B cell (primary cell): Measurements from ENCODE around the gene ANKDD1A. TPM values are rescaled to one million over a fixed set of nuclear protein-coding genes. Genes with fewer than 3 reads are reported as not detected.

Experiments used
- ATAC-seq: fragments of 200-7000 bp; cut with Tn5 transposase; one replicate; pipeline ENCODE4 v1.10.0; 2021; ENCODE audit warnings: low read depth, mild to moderate bottlenecking, moderate number of reproducible peaks, moderate library complexity
- CTCF ChIA-PET: fragments of 350-600 bp; sonication (Branson Sonifier 250); formaldehyde crosslinking; loops from one replicate; lab custom pipeline; 2021; ENCODE audit warnings: antibody characterized with exemption, inconsistent platforms; lab: Charles Lee
- POLR2A ChIA-PET: fragments of 350-600 bp; sonication (Branson Sonifier 250); formaldehyde crosslinking; loops from one replicate; lab custom pipeline; 2021; ENCODE audit warnings: antibody characterized with exemption; lab: Charles Lee
- DNase-seq: peaks from one replicate; pipeline ENCODE4 v3.0.0; 2013
- H2AFZ ChIP-seq: 2 replicates; pipeline ENCODE4 v1.6.1; 2012; ENCODE audit warnings: mild to moderate bottlenecking, low read depth, low read length; ENCODE audit not compliant: insufficient read depth, poor library complexity, severe bottlenecking
- H3K27ac ChIP-seq, 2 donors: 1 replicate in 1 of 2; 2 replicates in 1 of 2; pipeline ENCODE4 v1.5.1; 2012 to 2013; ENCODE audit warnings: low read length in 2 of 2, mild to moderate bottlenecking in 2 of 2, moderate library complexity in 1 of 2
- H3K27me3 ChIP-seq, 4 experiments: fragments of 200-600 bp in 1 of 4; sonication (generic) in 1 of 4; replicated peaks in 1 of 4; 1 replicate in 2 of 4; 2 replicates in 2 of 4; pipeline versions ENCODE4 v1.6.1 to v1.7.0; 2013 to 2016; ENCODE audit warnings: low read length in 3 of 4, mild to moderate bottlenecking in 2 of 4, mixed read lengths in 1 of 4, moderate library complexity in 1 of 4; ENCODE audit not compliant: insufficient read depth in 4 of 4, control insufficient read depth in 3 of 4; ENCODE audit errors: control extremely low read depth in 1 of 4
- H3K36me3 ChIP-seq, 2 experiments: replicated peaks in 1 of 2; 1 replicate in 1 of 2; 2 replicates in 1 of 2; pipeline versions ENCODE4 v1.6.1 to v1.7.1; 2013; ENCODE audit warnings: low read length in 1 of 2; ENCODE audit not compliant: insufficient read depth in 2 of 2, control insufficient read depth in 1 of 2; ENCODE audit errors: control extremely low read depth in 1 of 2, extremely low read depth in 1 of 2
- H3K4me1 ChIP-seq, 2 donors: fragments of 200-600 bp in 1 of 2; sonication (generic) in 1 of 2; 1 replicate in 1 of 2; 2 replicates in 1 of 2; pipeline versions ENCODE4 v1.5.1 to v1.6.1; 2013 to 2017; ENCODE audit warnings: low read length in 2 of 2; ENCODE audit not compliant: control insufficient read depth in 2 of 2, insufficient read depth in 2 of 2
- H3K4me2 ChIP-seq: replicated peaks from 2 replicates; pipeline ENCODE3; 2012; ENCODE audit warnings: mild to moderate bottlenecking, low read depth, low read length; ENCODE audit not compliant: poor library complexity, severe bottlenecking
- H3K4me3 ChIP-seq, 5 experiments: fragments of 200-600 bp in 1 of 5; sonication (generic) in 1 of 5; 1 replicate in 3 of 5; 2 replicates in 2 of 5; pipeline versions ENCODE4 v1.5.1 to v1.7.0; 2011 to 2016; ENCODE audit warnings: low read length in 4 of 5, mild to moderate bottlenecking in 4 of 5, low read depth in 2 of 5, control low read depth in 1 of 5, moderate library complexity in 1 of 5; ENCODE audit not compliant: insufficient read depth in 1 of 5; ENCODE audit errors: control extremely low read depth in 1 of 5, extremely low read depth in 1 of 5
- H3K79me2 ChIP-seq: fragments of 200-600 bp; sonication (generic); one replicate; pipeline ENCODE4 v1.6.0; 2016; ENCODE audit warnings: low read length; ENCODE audit not compliant: control insufficient read depth, insufficient read depth
- H3K9ac ChIP-seq: fragments of 200-600 bp; sonication (generic); 2 replicates; pipeline ENCODE4 v1.6.1; 2017; ENCODE audit warnings: mild to moderate bottlenecking, low read length, moderate library complexity
- H3K9me3 ChIP-seq, 3 donors: one replicate each; pipeline versions ENCODE4 v1.6.1 to v1.7.1; 2013; ENCODE audit warnings: low read length in 2 of 3; ENCODE audit not compliant: control insufficient read depth in 2 of 3, insufficient read depth in 1 of 3; ENCODE audit errors: control extremely low read depth in 1 of 3
- H4K20me1 ChIP-seq: 2 replicates; pipeline ENCODE4 v1.6.0; 2012; ENCODE audit warnings: mild to moderate bottlenecking, low read length; ENCODE audit not compliant: insufficient read depth, control insufficient read depth, poor library complexity, severe bottlenecking
- H3K27ac Mint-ChIP-seq: one replicate; pipeline ENCODE4 v1.8.0; 2021; ENCODE audit warnings: mixed read lengths
- H3K27me3 Mint-ChIP-seq: one replicate; pipeline ENCODE4 v1.8.0; 2021; ENCODE audit warnings: mixed read lengths
- H3K4me1 Mint-ChIP-seq: one replicate; pipeline ENCODE4 v1.8.0; 2021; ENCODE audit warnings: mixed read lengths
- H3K4me3 Mint-ChIP-seq: one replicate; pipeline ENCODE4 v1.8.0; 2021; ENCODE audit warnings: mixed read lengths
- H3K9me3 Mint-ChIP-seq: one replicate; pipeline ENCODE4 v1.8.0; 2022; ENCODE audit warnings: mixed read lengths; ENCODE audit not compliant: insufficient read depth
- CTCF ChIP-seq: fragments of 200-600 bp; IDR thresholded peaks from one replicate; pipeline ENCODE4 v1.8.0; 2022; ENCODE audit warnings: antibody characterized with exemption, mild to moderate bottlenecking
- EZH2 ChIP-seq: IDR thresholded peaks from 2 replicates; pipeline ENCODE4 v1.6.1; 2012; ENCODE audit warnings: borderline replicate concordance, low read depth, mild to moderate bottlenecking, moderate library complexity, low read length; ENCODE audit not compliant: insufficient read depth, poor library complexity, severe bottlenecking
- WGBS: methylation state at CpG from one replicate; pipeline ENCODE4 v1.1.5; 2013; ENCODE audit warnings: missing lambda C conversion rate; ENCODE audit not compliant: insufficient coverage; 5-methylcytosine and 5-hydroxymethylcytosine counted together
- intact Hi-C: fragments of 100-400 bp; cut with micrococcal nuclease; formaldehyde crosslinking; loops from one replicate; pipeline ENCODE4 v1.10.0; 2022
- polyA plus RNA-seq: library from polyadenylated mRNA; depleted of rRNA; stranded (reverse); fragments of >200 nt; gene quantifications from 2 replicates; pipeline ENCODE4 v1.2.3, GENCODE V29; 2012
- total RNA-seq, 2 donors: library from RNA; stranded (reverse); fragments of 120-200 nt in 1 of 2; gene quantifications; 1 replicate in 1 of 2; 2 replicates in 1 of 2; pipeline versions ENCODE4 v1.2.3 to v1.2.4, GENCODE V29; 2013 to 2022

Gene ANKDD1A
- total and polyA plus RNA-seq, 2 donors (not counting 1 experiment from before 2014, with no cell fraction given): 2.6 to 2.7 TPM

- no peak for DNase-seq
- Histone ChIP-seq H3K4me2 (no peak overlapping the region), H3K36me3 (no peaks in the 10 kb centered on the region), H3K4me1 (no peaks in the 10 kb centered on the region), H2AFZ (no peak overlapping the region), H3K27me3 (no peaks in the 10 kb centered on the region), H3K79me2 (no peaks in the 10 kb centered on the region), H4K20me1 (no peaks in the 10 kb centered on the region), H3K9me3 (no peaks in the 10 kb centered on the region), H3K4me3 (no peak overlapping the region), H3K9ac (no peak overlapping the region), H3K27ac (no peak overlapping the region)
- Mint-ChIP-seq H3K9me3 (no peaks in the 10 kb centered on the region), H3K27me3 (no peaks in the 10 kb centered on the region), H3K4me3 (no peak overlapping the region), H3K27ac (no peak overlapping the region), H3K4me1 (peaks cover 22% of the 10 kb centered on the region)
- peak; percentile 7 for ATAC-seq
- no peak for TF ChIP-seq CTCF
- TF ChIP-seq EZH2: no peak
- 92% methylated on average over 8 of the region's 9 CpGs for WGBS
- intact Hi-C loops: no loop called here
- POLR2A ChIA-PET: no interaction called here
- CTCF ChIA-PET: no interaction called here
These were observed 37.2 kb downstream of the ANKDD1A start for GRCh38 chr15:64948916-64949315.

GRCh38 chr15:64949383-64950186 is 37.9 kb downstream of the ANKDD1A start:
- DNase-seq: peak; percentile 16
- Histone ChIP-seq H3K36me3 (no peaks in the 10 kb centered on the region), H3K4me3 (no peak overlapping the region), H3K27ac (no peak overlapping the region), H2AFZ (no peak overlapping the region), H3K9me3 (no peaks in the 10 kb centered on the region), H3K4me2 (no peak overlapping the region), H3K4me1 (no peaks in the 10 kb centered on the region), H3K27me3 (no peaks in the 10 kb centered on the region), H4K20me1 (no peaks in the 10 kb centered on the region), H3K79me2 (no peaks in the 10 kb centered on the region), H3K9ac (no peak overlapping the region)
- no peak overlapping the region for H3K4me3 Mint-ChIP-seq
- ATAC-seq: no peak
- H3K27ac Mint-ChIP-seq: peak overlapping the region; percentile 42
- no peak for TF ChIP-seq EZH2
- no peak for TF ChIP-seq CTCF
- WGBS: 98% methylated on average over 10 of the region's 11 CpGs
- intact Hi-C loops: no loop called here
- H3K27me3 Mint-ChIP-seq: no peaks in the 10 kb centered on the region
- H3K4me1 Mint-ChIP-seq: peaks cover 27% of the 10 kb centered on the region
- ChIA-PET CTCF (no interaction called here), POLR2A (no interaction called here)
- H3K9me3 Mint-ChIP-seq: no peaks in the 10 kb centered on the region
